K562 (cell line): Measurements from ENCODE around the gene PRPF39. TPM values are rescaled to one million over a fixed set of nuclear protein-coding genes. Genes with fewer than 3 reads are reported as not detected.

Source experiments
- ATAC-seq: fragments of 200-7000 bp; cut with Tn5 transposase; 3 replicates; pipeline ENCODE4 v1.9.1; 2020; ENCODE audit warnings: moderate library complexity
- BruUV-seq: library from RNA; stranded (reverse); fragments of 400-500 nt; replicated peaks from 2 replicates; lab custom pipeline; 2021; lab: Mats Ljungman, UMichigan
- CTCF ChIA-PET: fragments of 300-600 bp; formaldehyde crosslinking; extraction: SDS; loops from one replicate; lab custom pipeline; 2021; ENCODE audit warnings: low intra/inter-chr PET ratio; lab: Yijun Ruan, JAX
- POLR2A ChIA-PET: fragments of 300-600, 350-650 bp; sonication (Branson Sonifier 250); formaldehyde crosslinking; extraction: SDS; loops from one replicate; lab custom pipeline; 2021; ENCODE audit warnings: antibody characterized with exemption, inconsistent platforms; lab: Yijun Ruan, JAX
- DNase-seq, 4 experiments: peaks; one replicate each; pipeline versions ENCODE4 v3.0.0 to v3.0.0-alpha.2; 2011 to 2018; ENCODE audit warnings: low spot score in 3 of 4, mixed read lengths in 3 of 4; ENCODE audit errors: extremely low read depth in 1 of 4
- FAIRE-seq: peaks from 2 replicates; lab custom pipeline; 2011; peaks lifted over from hg19 to GRCh38; lab: Jason Lieb, UNC
- H2AFZ ChIP-seq: 2 replicates; pipeline ENCODE4 v1.6.0; 2011; ENCODE audit warnings: low read depth, low read length, control low read depth, inconsistent platforms
- H3K27ac ChIP-seq: fragments of 200-600 bp; 3 replicates; pipeline ENCODE4 v1.8.0; 2011; ENCODE audit warnings: low read depth, mild to moderate bottlenecking, control low read depth, inconsistent platforms, low read length, moderate library complexity, mixed read lengths; ENCODE audit errors: extremely low read depth
- H3K27me3 ChIP-seq, 2 experiments: fragments of 300-600 bp in 1 of 2; 2 replicates in 1 of 2; 3 replicates in 1 of 2; pipeline versions ENCODE4 v1.6.0 to v1.8.0; 2011; ENCODE audit warnings: inconsistent platforms in 2 of 2, low read length in 2 of 2, mild to moderate bottlenecking in 1 of 2, mixed read lengths in 1 of 2, moderate library complexity in 1 of 2; ENCODE audit not compliant: control insufficient read depth in 2 of 2, insufficient read depth in 2 of 2
- H3K36me3 ChIP-seq: fragments of 300-600 bp; 3 replicates; pipeline ENCODE4 v1.8.0; 2011; ENCODE audit warnings: mild to moderate bottlenecking, low read length, inconsistent platforms; ENCODE audit not compliant: control insufficient read depth, insufficient read depth
- H3K4me1 ChIP-seq, 2 experiments: fragments of 200-600 bp in 1 of 2; replicated peaks in 1 of 2; 2 replicates in 1 of 2; 3 replicates in 1 of 2; pipeline versions ENCODE4 v1.5.1 to v1.8.0; 2011; ENCODE audit warnings: inconsistent platforms in 2 of 2, low read length in 2 of 2, mild to moderate bottlenecking in 1 of 2, mixed read lengths in 1 of 2, moderate library complexity in 1 of 2; ENCODE audit not compliant: control insufficient read depth in 2 of 2, insufficient read depth in 2 of 2
- H3K4me2 ChIP-seq: 2 replicates; pipeline ENCODE4 v1.6.1; 2011; ENCODE audit warnings: low read length, control low read depth, inconsistent platforms, mixed read lengths; ENCODE audit not compliant: insufficient read depth
- H3K4me3 ChIP-seq: fragments of 200-600 bp; sonication (generic), shearing (Covaris generic); 2 replicates; pipeline ENCODE4 v1.5.1; 2016; ENCODE audit warnings: control low read depth, inconsistent platforms
- H3K79me2 ChIP-seq: fragments of 200-600 bp; 3 replicates; pipeline ENCODE4 v1.8.0; 2011; ENCODE audit warnings: low read length, inconsistent platforms; ENCODE audit not compliant: control insufficient read depth, insufficient read depth
- H3K9ac ChIP-seq, 2 experiments: 2 replicates each; pipeline versions ENCODE4 v1.6.0 to v1.6.1; 2011; ENCODE audit warnings: low read depth in 2 of 2, low read length in 2 of 2, control low read depth in 1 of 2, inconsistent platforms in 1 of 2, mild to moderate bottlenecking in 1 of 2, mixed read lengths in 1 of 2; ENCODE audit not compliant: insufficient read depth in 1 of 2
- H3K9me1 ChIP-seq: one replicate; pipeline ENCODE4 v1.6.0; 2011; ENCODE audit warnings: inconsistent platforms, mild to moderate bottlenecking, low read length, moderate library complexity; ENCODE audit not compliant: control insufficient read depth, insufficient read depth
- H3K9me3 ChIP-seq: replicated peaks from 2 replicates; pipeline ENCODE4 v1.5.1; 2011; ENCODE audit warnings: low read depth, low read length, inconsistent platforms; ENCODE audit not compliant: control insufficient read depth, insufficient read depth
- H4K20me1 ChIP-seq: replicated peaks from 2 replicates; pipeline ENCODE4 v1.6.1; 2011; ENCODE audit warnings: low read length, inconsistent platforms, mixed read lengths; ENCODE audit not compliant: control insufficient read depth, insufficient read depth
- ADNP ChIP-seq: fragments of 200-800 bp; sonication (Bioruptor generic); IDR thresholded peaks from 2 replicates; pipeline ENCODE4 v1.6.1; 2016; ENCODE audit warnings: missing genetic modification characterization, missing compliant biosample characterization
- FOXA3 ChIP-seq, 2 experiments: fragments of 450-650 bp in 1 of 2; sonication (generic) in 1 of 2; formaldehyde crosslinking; IDR thresholded peaks in 1 of 2; conservative IDR thresholded peaks in 1 of 2; 2 replicates each; pipeline versions ENCODE4 v1.4.0 to v1.8.0; 2020 to 2022; ENCODE audit warnings: mild to moderate bottlenecking in 2 of 2, missing genetic modification reagents in 1 of 2
- HNRNPH1 ChIP-seq: fragments of 200-400 bp; formaldehyde crosslinking; optimal IDR thresholded peaks from 2 replicates; pipeline ENCODE3; 2017; ENCODE audit warnings: low read depth, mild to moderate bottlenecking, low read length, moderate library complexity
- NFIC ChIP-seq: fragments of 450-650 bp; IDR thresholded peaks from 2 replicates; pipeline ENCODE4 v1.6.1; 2017; ENCODE audit warnings: mild to moderate bottlenecking, inconsistent platforms
- NFIX ChIP-seq: fragments of 250-450 bp; sonication (Bioruptor Pico); IDR thresholded peaks from 2 replicates; pipeline ENCODE4 v1.4.0; 2020; ENCODE audit warnings: low read depth, mild to moderate bottlenecking, moderate library complexity
- POLR2AphosphoS2 ChIP-seq: IDR thresholded peaks from 2 replicates; pipeline ENCODE4 v1.6.1; 2012; ENCODE audit warnings: low read length, improper control_type of control experiment
- THRA ChIP-seq: fragments of 450-650 bp; IDR thresholded peaks from 2 replicates; pipeline ENCODE4 v1.6.1; 2017; ENCODE audit warnings: mild to moderate bottlenecking, moderate library complexity
- WGBS: fragments of 100-300 bp; shearing (Covaris generic); methylation state at CpG from one replicate; pipeline ENCODE4 v1.1.6; 2016; ENCODE audit warnings: low coverage, mixed read lengths; ENCODE audit not compliant: insufficient coverage; ENCODE audit errors: missing lambda C conversion rate; 5-methylcytosine and 5-hydroxymethylcytosine counted together
- in situ Hi-C: fragments of 300-500 bp; cut with MboI; formaldehyde crosslinking; loops from 4 replicates; pipeline ENCODE4 v1.15.0; 2018; ENCODE audit warnings: inconsistent platforms, mixed read lengths
- intact Hi-C: fragments of 100-400 bp; cut with micrococcal nuclease; formaldehyde crosslinking; loops from 2 replicates; pipeline ENCODE4 v1.14.2; 2022
- polyA plus RNA-seq, 8 experiments: library from polyadenylated mRNA; depleted of rRNA in 4 of 8; stranded (reverse) in 5 of 8; unstranded in 3 of 8; fragments of >200 nt; fragmentation: Nextera tagmentation in 2 of 8; fragmentation: Illumina TruSeq in 1 of 8; extraction: Ambion mirVana in 2 of 8; extraction: Trizol in 1 of 8; gene quantifications; 2 replicates each; pipeline versions ENCODE4 v1.2.1 to v1.2.3, GENCODE V29; 2011 to 2014; ENCODE audit warnings: inconsistent platforms in 1 of 8, missing spikeins in 1 of 8
- total RNA-seq, 7 experiments: library from RNA; depleted of rRNA in 6 of 7; stranded (reverse); fragments of >200 nt in 6 of 7; fragmentation: Illumina TruSeq in 2 of 7; extraction: Trizol in 2 of 7; gene quantifications; 2 replicates each; pipeline versions ENCODE4 v1.2.1 to v1.2.3, GENCODE V29; 2011 to 2021; ENCODE audit warnings: low replicate concordance in 1 of 7

Gene PRPF39
- total and polyA plus RNA-seq, 9 of the 15 experiments (the other 6 are each of a cell fraction or from before 2014, with no cell fraction given), result 13.3 to 50.4 (median 24.8) TPM

- ChIA-PET CTCF (no interaction called here), POLR2A (interaction anchor here (0.7 to 1.3 kb wide), 3 partner anchors 13 to 21 kb away, joined by 3 read pairs; partner anchors contain the start of gene FKBP3)
- ATAC-seq (peak; percentile 38; the same call in 1 of the 3 replicates), FAIRE-seq (no peak), DNase-seq (no peak)
- H3K4me2 ChIP-seq, result no peak overlapping the region
- WGBS, result 78% methylated on average over 6 of the region's 6 CpGs
- TF ChIP-seq NFIX (CRISPR knock-in tag), result peak; percentile 92
- peak; percentile 96 for TF ChIP-seq NFIC
- peak in 1 of 2 experiments; percentile 37; a peak in 1 of 4 replicates for TF ChIP-seq FOXA3 (CRISPR knock-in tag; conservative IDR thresholded peaks at IDR 0.05 in 1 of 2, IDR thresholded peaks at IDR 0.05 in 1 of 2)
- no peak for TF ChIP-seq HNRNPH1
- no peak for TF ChIP-seq THRA
- TF ChIP-seq ADNP (tag), result no peak
- 0 out of 2 replicates have a peak, but pooled peaks have one; percentile 46 for TF ChIP-seq POLR2AphosphoS2
- no peak overlapping the region for H3K4me3 ChIP-seq
- H3K9ac ChIP-seq, result no peak overlapping the region
- peaks cover 93% of the 10 kb centered on the region for H3K36me3 ChIP-seq
- no peaks in the 10 kb centered on the region; the same call in 1 of the 2 replicates for H4K20me1 ChIP-seq
- in situ Hi-C loops (no loop called here), intact Hi-C loops (no loop called here)
- no peaks in the 10 kb centered on the region for H3K79me2 ChIP-seq
- no peaks in the 10 kb centered on the region for H3K9me1 ChIP-seq
- BruUV-seq, result no TSS peak
- 0 out of 3 replicates have a peak overlapping the region, but pooled peaks have one; percentile 39 for H3K27ac ChIP-seq
- H3K4me1 ChIP-seq, result peaks cover 0 to 8% of the 10 kb centered on the region in 2 experiments; a peak in 1 of 5 replicates
- no peaks in the 10 kb centered on the region for H3K9me3 ChIP-seq
- no peak overlapping the region for H2AFZ ChIP-seq
- no peaks in the 10 kb centered on the region for H3K27me3 ChIP-seq
Measured at GRCh38 chr14:45112896-45113781, 29.2 kb downstream of the PRPF39 start.
